HEK293T (cell line): ENCODE results near the gene NFATC2IP.

Experiments used
- ARNT ChIP-seq: fragments of 450-650 bp; IDR thresholded peaks from 2 replicates; pipeline ENCODE4 v1.6.1; 2017; ENCODE audit warnings: mild to moderate bottlenecking
- ELF4 ChIP-seq: fragments of 450-650 bp; IDR thresholded peaks from 2 replicates; pipeline ENCODE4 v1.6.1; 2017; ENCODE audit warnings: antibody characterized with exemption
- FOXM1 ChIP-seq: fragments of 450-650 bp; IDR thresholded peaks from 2 replicates; pipeline ENCODE4 v1.6.1; 2017; ENCODE audit warnings: mild to moderate bottlenecking, borderline replicate concordance
- HDGF ChIP-seq: fragments of 450-650 bp; IDR thresholded peaks from 2 replicates; pipeline ENCODE4 v1.6.1; 2017; ENCODE audit warnings: antibody characterized with exemption, borderline replicate concordance
- NFRKB ChIP-seq: fragments of 450-650 bp; IDR thresholded peaks from 2 replicates; pipeline ENCODE4 v1.6.1; 2016; ENCODE audit warnings: mild to moderate bottlenecking, moderate library complexity
- SP1 ChIP-seq: fragments of 450-650 bp; IDR thresholded peaks from 2 replicates; pipeline ENCODE4 v1.6.1; 2017
- SUZ12 ChIP-seq: fragments of 450-650 bp; IDR thresholded peaks from 2 replicates; pipeline ENCODE4 v1.6.1; 2016; ENCODE audit warnings: mild to moderate bottlenecking
- TARDBP ChIP-seq: fragments of 450-650 bp; IDR thresholded peaks from 2 replicates; pipeline ENCODE4 v1.6.1; 2016
- ZNF384 ChIP-seq: fragments of 450-650 bp; IDR thresholded peaks from 2 replicates; pipeline ENCODE4 v1.6.1; 2016

- TF ChIP-seq ELF4 (no peak), FOXM1 (no peak), ARNT (no peak), SUZ12 (no peak), SP1 (no peak), HDGF (no peak), NFRKB (no peak), ZNF384 (no peak), TARDBP (no peak)
Observed at GRCh38 chr16:28958836-28959235, 8.1 kb downstream of the NFATC2IP start.
